MCF 10A (cell line): ENCODE measurements around the gene FBP1. TPM values are rescaled to one million over a fixed set of nuclear protein-coding genes. Genes with fewer than 3 reads are reported as not detected.
A peak's percentile ranks its signal among the peaks of the same experiment; 100 is the strongest.

Source experiments
- Bru-seq: library from RNA; stranded (reverse); fragments of 400-500 nt; gene quantifications from one replicate; lab custom pipeline; 2021; lab: Mats Ljungman, UMichigan
- BruChase-seq, 2 experiments: library from RNA; stranded (reverse); fragments of 400-500 nt; gene quantifications; one replicate each; lab custom pipeline; 2021; lab: Mats Ljungman, UMichigan
- BruUV-seq: library from RNA; stranded (reverse); fragments of 400-500 nt; replicated peaks from 2 replicates; lab custom pipeline; 2021; lab: Mats Ljungman, UMichigan
- CTCF ChIA-PET: fragments of 300-600 bp; sonication (Branson Sonifier 250); formaldehyde crosslinking; extraction: SDS; loops from one replicate; lab custom pipeline; 2021; ENCODE audit warnings: antibody characterized with exemption, inconsistent platforms; lab: Yijun Ruan, JAX
- POLR2A ChIA-PET: fragments of 300-600, 350-650 bp; sonication (Branson Sonifier 250); formaldehyde crosslinking; extraction: SDS; loops from one replicate; lab custom pipeline; 2020; ENCODE audit warnings: antibody characterized with exemption, inconsistent platforms; lab: Yijun Ruan, JAX
- DNase-seq: peaks from one replicate; pipeline ENCODE4 v3.0.0-alpha.2; 2018; ENCODE audit not compliant: unreplicated experiment
- H3K27ac Mint-ChIP-seq: one replicate; pipeline ENCODE4 v1.8.0; 2022; ENCODE audit warnings: mild to moderate bottlenecking, low read depth, mixed read lengths; ENCODE audit not compliant: unreplicated experiment
- H3K27me3 Mint-ChIP-seq: one replicate; pipeline ENCODE4 v1.8.0; 2022; ENCODE audit warnings: mixed read lengths; ENCODE audit not compliant: insufficient read depth, unreplicated experiment
- H3K36me3 Mint-ChIP-seq: one replicate; pipeline ENCODE4 v1.8.0; 2022; ENCODE audit warnings: mild to moderate bottlenecking, moderate library complexity, mixed read lengths; ENCODE audit not compliant: insufficient read depth, unreplicated experiment
- H3K4me1 Mint-ChIP-seq: one replicate; pipeline ENCODE4 v1.8.0; 2022; ENCODE audit warnings: mixed read lengths; ENCODE audit not compliant: insufficient read depth, unreplicated experiment
- H3K4me3 Mint-ChIP-seq: one replicate; pipeline ENCODE4 v1.8.0; 2022; ENCODE audit warnings: mild to moderate bottlenecking, moderate library complexity, mixed read lengths; ENCODE audit not compliant: unreplicated experiment
- H3K9me3 Mint-ChIP-seq: one replicate; pipeline ENCODE4 v1.8.0; 2022; ENCODE audit warnings: mixed read lengths; ENCODE audit not compliant: unreplicated experiment
- intact Hi-C: fragments of 100-400 bp; cut with micrococcal nuclease; formaldehyde crosslinking; loops from 2 replicates; pipeline ENCODE4 v1.14.1; 2022
- long read RNA-seq: library from polyadenylated mRNA; stranded (forward); transcript quantifications from one replicate; pipeline ENCODE4 v2.0.0, GENCODE V29; 2022
- total RNA-seq: library from RNA; stranded (reverse); gene quantifications from 2 replicates; pipeline ENCODE4 v1.2.3, GENCODE V29; 2022
- TF ChIP-seq, protein P1 (sequence below): fragments of 200-600 bp; IDR thresholded peaks from one replicate; pipeline ENCODE4 v1.8.0; 2022; ENCODE audit warnings: antibody characterized with exemption, mild to moderate bottlenecking; ENCODE audit not compliant: unreplicated experiment

FBP1 gene
- total RNA-seq = not detected in 2 replicates
- percentile 12 among the genes with signal in this experiment for Bru-seq, nascent RNA
- not detected for BruChase-seq, experiment 1, labeled RNA remaining after a 6-hour chase
- percentile 3 among the genes with signal in this experiment for BruChase-seq, experiment 2, labeled RNA remaining after a 2-hour chase
- long read RNA-seq = 0 reads

DNA sequence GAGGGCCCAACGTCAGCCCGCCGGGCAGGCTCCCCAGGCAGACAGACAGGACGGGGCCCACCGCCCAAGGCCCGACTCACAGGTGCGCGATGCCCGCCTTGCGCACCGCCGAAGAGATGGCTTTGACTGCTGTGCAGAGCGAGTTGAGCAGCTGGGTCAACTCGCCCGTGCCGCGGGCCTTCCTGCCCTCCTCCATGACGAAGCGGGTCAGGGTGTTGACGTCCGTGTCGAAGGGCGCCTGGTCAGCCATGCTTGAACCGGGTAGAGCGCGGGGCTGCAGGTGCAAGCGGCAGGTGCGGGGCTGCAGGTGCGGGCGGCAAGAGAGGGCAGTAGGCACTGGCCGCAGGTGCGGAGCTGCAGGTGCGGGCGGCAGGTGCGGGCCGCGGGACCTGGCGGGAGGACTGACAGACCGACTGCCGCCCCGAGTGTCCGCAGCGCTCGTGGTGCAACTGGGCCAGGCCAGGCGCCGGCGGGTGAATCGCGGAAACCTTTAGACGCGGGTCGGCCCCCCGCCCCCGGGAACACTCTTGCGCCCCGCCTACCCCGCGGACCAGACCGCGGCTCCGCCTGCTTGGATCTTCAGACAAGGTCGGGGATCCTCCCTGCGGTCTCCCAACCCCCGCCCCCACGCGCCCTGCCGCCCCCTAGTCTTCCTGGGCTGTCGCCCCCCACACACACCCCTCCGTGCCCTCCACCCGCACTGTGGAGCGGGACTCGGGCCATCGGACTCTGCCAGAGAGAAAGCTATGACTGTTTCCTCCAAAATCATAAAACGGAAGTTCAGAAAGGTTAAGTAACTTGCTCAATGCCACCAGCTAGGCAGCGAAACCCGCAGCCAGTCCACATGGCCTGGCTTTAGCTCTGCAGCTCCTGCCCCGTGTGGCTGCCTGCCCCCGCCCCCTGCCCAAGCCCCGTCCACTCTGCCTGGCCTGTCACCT, at the start of gene FBP1:
Gene FBP1, minus strand, starts transcription at position 458 of the 938 bp plus-strand sequence. Its CDS starts 208 bp downstream, at position 250.
- POLR2A ChIA-PET = no interaction called here
- peaks cover 1% of the 10 kb centered on the region for H3K4me1 Mint-ChIP-seq
- DNase-seq = no peak

DNA sequence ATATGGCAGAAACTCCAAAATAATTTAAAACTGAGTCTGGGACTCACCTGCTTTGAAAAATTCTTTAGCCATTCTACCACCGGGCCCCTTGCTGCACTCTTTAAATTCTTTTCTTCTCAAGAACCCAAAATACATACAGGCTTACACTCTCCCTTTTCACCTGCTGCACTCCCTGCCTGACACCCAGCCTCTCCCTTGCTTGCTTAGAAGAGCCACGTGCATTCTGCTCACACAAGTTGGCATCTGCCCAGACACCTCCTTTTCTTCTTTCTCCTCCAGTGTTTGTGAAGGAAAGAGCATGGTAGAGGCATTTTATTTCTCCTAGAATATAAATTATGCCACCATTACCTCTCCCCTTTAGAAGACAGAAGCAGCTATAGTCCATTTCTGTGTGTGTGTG, 48.1 kb upstream of the FBP1 start:
- Mint-ChIP-seq H3K36me3 (no peaks in the 10 kb centered on the region), H3K4me3 (no peak overlapping the region), H3K4me1 (no peaks in the 10 kb centered on the region), H3K27ac (no peak overlapping the region), H3K27me3 (peaks cover 29% of the 10 kb centered on the region), H3K9me3 (no peaks in the 10 kb centered on the region)
- intact Hi-C loops = no loop called here
- ChIA-PET CTCF (interaction anchor here (1.5 to 2.9 kb wide), 2 partner anchors 96 to 444 kb away, joined by 5 to 10 read pairs; no protein-coding TSS in a partner anchor), POLR2A (no interaction called here)
- TF ChIP-seq, protein P1, sequence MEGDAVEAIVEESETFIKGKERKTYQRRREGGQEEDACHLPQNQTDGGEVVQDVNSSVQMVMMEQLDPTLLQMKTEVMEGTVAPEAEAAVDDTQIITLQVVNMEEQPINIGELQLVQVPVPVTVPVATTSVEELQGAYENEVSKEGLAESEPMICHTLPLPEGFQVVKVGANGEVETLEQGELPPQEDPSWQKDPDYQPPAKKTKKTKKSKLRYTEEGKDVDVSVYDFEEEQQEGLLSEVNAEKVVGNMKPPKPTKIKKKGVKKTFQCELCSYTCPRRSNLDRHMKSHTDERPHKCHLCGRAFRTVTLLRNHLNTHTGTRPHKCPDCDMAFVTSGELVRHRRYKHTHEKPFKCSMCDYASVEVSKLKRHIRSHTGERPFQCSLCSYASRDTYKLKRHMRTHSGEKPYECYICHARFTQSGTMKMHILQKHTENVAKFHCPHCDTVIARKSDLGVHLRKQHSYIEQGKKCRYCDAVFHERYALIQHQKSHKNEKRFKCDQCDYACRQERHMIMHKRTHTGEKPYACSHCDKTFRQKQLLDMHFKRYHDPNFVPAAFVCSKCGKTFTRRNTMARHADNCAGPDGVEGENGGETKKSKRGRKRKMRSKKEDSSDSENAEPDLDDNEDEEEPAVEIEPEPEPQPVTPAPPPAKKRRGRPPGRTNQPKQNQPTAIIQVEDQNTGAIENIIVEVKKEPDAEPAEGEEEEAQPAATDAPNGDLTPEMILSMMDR = no peak
- BruUV-seq = no TSS peak
- no peak for DNase-seq

More for the DNA sequence above, at the start of gene FBP1:
- intact Hi-C loops = no loop called here
- no peaks in the 10 kb centered on the region for H3K9me3 Mint-ChIP-seq
- peaks cover 12% of the 10 kb centered on the region for H3K27me3 Mint-ChIP-seq
- no TSS peak for BruUV-seq
- TF ChIP-seq, protein P1 = no peak
- CTCF ChIA-PET = interaction anchor here (0.7 kb wide), 1 partner anchor 637 kb away, joined by 4 read pairs; no protein-coding TSS in a partner anchor
- no peak within 1 kb of the TSS for H3K27ac Mint-ChIP-seq
- H3K4me3 Mint-ChIP-seq = peak within 1 kb of the TSS; percentile 43
- H3K36me3 Mint-ChIP-seq = no peaks in the 10 kb centered on the region

DNA sequence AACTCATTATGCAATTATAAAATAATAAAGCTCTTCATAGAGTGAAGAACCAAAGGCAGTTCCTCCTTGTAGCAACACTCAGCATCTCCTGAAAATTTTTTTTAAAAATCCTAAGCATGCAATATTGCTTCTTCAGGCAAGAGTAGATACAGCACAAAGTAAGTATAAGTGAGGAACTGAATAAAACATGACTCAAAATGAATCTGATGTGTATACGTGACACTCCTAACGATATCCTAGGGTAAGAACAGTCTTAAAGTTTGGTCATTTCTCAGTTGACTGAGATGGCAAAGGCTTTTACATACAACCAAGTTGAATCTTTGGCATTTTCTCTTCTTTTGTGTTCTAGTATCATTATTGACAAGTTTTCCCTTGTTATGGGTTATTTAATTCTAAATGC, 46.0 kb upstream of the FBP1 start:
- ChIA-PET POLR2A (no interaction called here), CTCF (interaction anchor here (20.7 kb wide), 1 partner anchor 445 kb away, joined by 457 read pairs; no protein-coding TSS in a partner anchor)
- intact Hi-C loops = no loop called here
- no peaks in the 10 kb centered on the region for H3K4me1 Mint-ChIP-seq
- TF ChIP-seq, protein P1 = no peak
- no peaks in the 10 kb centered on the region for H3K9me3 Mint-ChIP-seq
- no TSS peak for BruUV-seq
- peaks cover 24% of the 10 kb centered on the region for H3K27me3 Mint-ChIP-seq
- H3K4me3 Mint-ChIP-seq = no peak overlapping the region
- no peak for DNase-seq
- no peak overlapping the region for H3K27ac Mint-ChIP-seq
- H3K36me3 Mint-ChIP-seq = no peaks in the 10 kb centered on the region

DNA sequence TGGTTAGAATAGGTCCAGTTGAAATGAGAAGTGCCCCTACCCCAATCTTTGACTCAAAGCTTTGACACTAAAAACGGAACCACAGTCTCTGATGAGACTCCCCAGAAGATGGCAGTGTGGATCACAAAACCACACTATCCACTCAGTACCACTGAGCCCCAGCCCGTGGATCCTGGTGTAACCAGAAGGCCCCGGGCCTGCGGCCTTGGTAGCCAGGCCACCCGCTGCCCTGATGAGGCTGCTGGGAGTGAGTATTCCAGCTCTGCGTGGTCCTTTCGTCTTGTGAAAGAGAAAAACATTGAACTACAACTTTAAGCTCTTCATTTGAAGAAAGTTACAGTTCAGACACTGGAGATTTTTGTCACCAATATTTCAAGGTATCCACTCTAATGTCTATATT, 42.2 kb upstream of the FBP1 start:
- no peaks in the 10 kb centered on the region for H3K27me3 Mint-ChIP-seq
- no TSS peak for BruUV-seq
- intact Hi-C loops = loop anchor here (1.0 to 5.0 kb wide), 5 partner anchors 102 to 1536 kb away; no protein-coding TSS in a partner anchor
- no peak overlapping the region for H3K27ac Mint-ChIP-seq
- peaks cover 5% of the 10 kb centered on the region for H3K36me3 Mint-ChIP-seq
- no peak overlapping the region for H3K4me3 Mint-ChIP-seq
- TF ChIP-seq, protein P1 = peak; percentile 81
- no peaks in the 10 kb centered on the region for H3K4me1 Mint-ChIP-seq
- POLR2A ChIA-PET = interaction anchor here (0.6 to 2.8 kb wide), 11 partner anchors 9 to 487 kb away, joined by 3 to 31 read pairs (median 4); no protein-coding TSS in a partner anchor
- DNase-seq = peak; percentile 76
- no peaks in the 10 kb centered on the region for H3K9me3 Mint-ChIP-seq
- CTCF ChIA-PET = interaction anchor here (0.5 to 20.7 kb wide), 58 partner anchors 8 to 1537 kb away, joined by 3 to 457 read pairs (median 4); partner anchors contain the start of gene AOPEP
